Ectodermal cell (in vitro differentiated cells): Measurements from ENCODE around the gene CCDC24.

Experiments used
- H3K27ac ChIP-seq: 2 replicates; pipeline ENCODE4 v1.7.0; 2013; ENCODE audit warnings: mild to moderate bottlenecking, low read depth, low read length; ENCODE audit not compliant: insufficient read depth, poor library complexity, severe bottlenecking
- H3K27me3 ChIP-seq: 2 replicates; pipeline ENCODE4 v1.7.0; 2013; ENCODE audit warnings: mild to moderate bottlenecking, low read length; ENCODE audit not compliant: insufficient read depth, control insufficient read depth, poor library complexity, severe bottlenecking
- H3K36me3 ChIP-seq: one replicate; pipeline ENCODE4 v1.7.0; 2013; ENCODE audit warnings: low read length; ENCODE audit not compliant: control insufficient read depth, insufficient read depth
- H3K4me1 ChIP-seq: one replicate; pipeline ENCODE4 v1.7.0; 2013; ENCODE audit warnings: low read length; ENCODE audit not compliant: control insufficient read depth, insufficient read depth
- H3K4me3 ChIP-seq: 2 replicates; pipeline ENCODE4 v1.7.0; 2013; ENCODE audit warnings: low read depth, low read length, control low read depth; ENCODE audit not compliant: insufficient read depth
- H3K9me3 ChIP-seq: 2 replicates; pipeline ENCODE4 v1.7.0; 2013; ENCODE audit warnings: mild to moderate bottlenecking, low read length, moderate library complexity; ENCODE audit not compliant: control insufficient read depth
- WGBS, 2 experiments: methylation state at CpG; one replicate each; pipeline ENCODE4 v1.1.7; 2013; ENCODE audit warnings: missing lambda C conversion rate in 2 of 2; 5-methylcytosine and 5-hydroxymethylcytosine counted together

CCDC24 gene

GRCh38 chr1:43986712-43987111 is 4.7 kb upstream of the CCDC24 start:
- Histone ChIP-seq H3K9me3 (no peaks in the 10 kb centered on the region), H3K27me3 (no peaks in the 10 kb centered on the region), H3K27ac (no peak overlapping the region), H3K36me3 (no peaks in the 10 kb centered on the region), H3K4me1 (peaks cover 5% of the 10 kb centered on the region), H3K4me3 (no peak overlapping the region)
- whole genome bisulfite sequencing, 2 experiments, result 89 to 90% methylated on average over 6 of the region's 6 CpGs

- 90% methylated on average over 6 of the region's 6 CpGs for WGBS, 2 experiments
- Histone ChIP-seq H3K36me3 (no peaks in the 10 kb centered on the region), H3K27ac (no peak overlapping the region), H3K4me3 (no peak overlapping the region), H3K9me3 (no peaks in the 10 kb centered on the region), H3K27me3 (peaks cover 1% of the 10 kb centered on the region), H3K4me1 (peaks cover 5% of the 10 kb centered on the region)
Measured at GRCh38 chr1:43987159-43987902, 4.1 kb upstream of the CCDC24 start.

GRCh38 chr1:43990271-43991199 is 864 bp upstream of the CCDC24 start:
- Histone ChIP-seq H3K36me3 (no peaks in the 10 kb centered on the region), H3K27ac (no peak overlapping the region), H3K9me3 (no peaks in the 10 kb centered on the region), H3K4me1 (peaks cover 5% of the 10 kb centered on the region), H3K4me3 (peak overlapping the region; percentile 39), H3K27me3 (peaks cover 5% of the 10 kb centered on the region)
- WGBS, 2 experiments, result 81% methylated on average over 19 of the region's 19 CpGs

GRCh38 chr1:43991200-43991475 is 261 bp upstream of the CCDC24 start:
- H3K27ac ChIP-seq, result no peak overlapping the region
- H3K27me3 ChIP-seq, result peaks cover 5% of the 10 kb centered on the region
- 6% methylated on average over 10 of the region's 10 CpGs for WGBS, 2 experiments
- peak overlapping the region; percentile 39 for H3K4me3 ChIP-seq
- no peaks in the 10 kb centered on the region for H3K36me3 ChIP-seq
- peaks cover 9% of the 10 kb centered on the region for H3K4me1 ChIP-seq
- H3K9me3 ChIP-seq, result no peaks in the 10 kb centered on the region

GRCh38 chr1:43992232-43992995 is 1.0 kb downstream of the CCDC24 start:
- Histone ChIP-seq H3K9me3 (no peaks in the 10 kb centered on the region), H3K27me3 (peaks cover 5% of the 10 kb centered on the region), H3K36me3 (no peaks in the 10 kb centered on the region), H3K27ac (no peak overlapping the region), H3K4me1 (peaks cover 21% of the 10 kb centered on the region), H3K4me3 (peak overlapping the region; percentile 39)
- WGBS, 2 experiments, result 49 to 52% methylated on average over 11 of the region's 11 CpGs

- Histone ChIP-seq H3K4me1 (peaks cover 22% of the 10 kb centered on the region), H3K36me3 (no peaks in the 10 kb centered on the region), H3K9me3 (no peaks in the 10 kb centered on the region), H3K27me3 (peaks cover 5% of the 10 kb centered on the region), H3K27ac (no peak overlapping the region), H3K4me3 (no peak overlapping the region)
- 93 to 96% methylated on average over 8 to 9 of the region's 9 CpGs for WGBS, 2 experiments
Measured at GRCh38 chr1:43993206-43993914, 2.0 kb downstream of the CCDC24 start.

GRCh38 chr1:43994071-43994470 is 2.7 kb downstream of the CCDC24 start:
- no peak overlapping the region for H3K27ac ChIP-seq
- 92 to 93% methylated on average over 7 of the region's 7 CpGs for WGBS, 2 experiments

GRCh38 chr1:43994794-43995790 is 3.7 kb downstream of the CCDC24 start:
- Histone ChIP-seq H3K27ac (peak overlapping the region; percentile 13), H3K4me3 (no peak overlapping the region), H3K27me3 (peaks cover 5% of the 10 kb centered on the region), H3K9me3 (no peaks in the 10 kb centered on the region), H3K4me1 (peaks cover 22% of the 10 kb centered on the region), H3K36me3 (peaks cover 6% of the 10 kb centered on the region)
- 82 to 84% methylated on average over 15 of the region's 15 CpGs for WGBS, 2 experiments

More at GRCh38 chr1:43994071-43994470, 2.7 kb downstream of the CCDC24 start:
- H3K4me3 ChIP-seq, result no peak overlapping the region
- H3K9me3 ChIP-seq, result no peaks in the 10 kb centered on the region
- H3K4me1 ChIP-seq, result peaks cover 22% of the 10 kb centered on the region
- H3K27me3 ChIP-seq, result peaks cover 5% of the 10 kb centered on the region
- H3K36me3 ChIP-seq, result no peaks in the 10 kb centered on the region
